ENCODE results near the gene HDAC7. TPM values are rescaled to one million over a fixed set of nuclear protein-coding genes. Genes with fewer than 3 reads are reported as not detected.
A peak's percentile ranks its signal among the peaks of the same experiment; 100 is the strongest.

Gene HDAC7
- polyA plus RNA-seq, 6 donors from 2014 or later, result 4.5 to 17.1 (median 7.0) TPM

DNA sequence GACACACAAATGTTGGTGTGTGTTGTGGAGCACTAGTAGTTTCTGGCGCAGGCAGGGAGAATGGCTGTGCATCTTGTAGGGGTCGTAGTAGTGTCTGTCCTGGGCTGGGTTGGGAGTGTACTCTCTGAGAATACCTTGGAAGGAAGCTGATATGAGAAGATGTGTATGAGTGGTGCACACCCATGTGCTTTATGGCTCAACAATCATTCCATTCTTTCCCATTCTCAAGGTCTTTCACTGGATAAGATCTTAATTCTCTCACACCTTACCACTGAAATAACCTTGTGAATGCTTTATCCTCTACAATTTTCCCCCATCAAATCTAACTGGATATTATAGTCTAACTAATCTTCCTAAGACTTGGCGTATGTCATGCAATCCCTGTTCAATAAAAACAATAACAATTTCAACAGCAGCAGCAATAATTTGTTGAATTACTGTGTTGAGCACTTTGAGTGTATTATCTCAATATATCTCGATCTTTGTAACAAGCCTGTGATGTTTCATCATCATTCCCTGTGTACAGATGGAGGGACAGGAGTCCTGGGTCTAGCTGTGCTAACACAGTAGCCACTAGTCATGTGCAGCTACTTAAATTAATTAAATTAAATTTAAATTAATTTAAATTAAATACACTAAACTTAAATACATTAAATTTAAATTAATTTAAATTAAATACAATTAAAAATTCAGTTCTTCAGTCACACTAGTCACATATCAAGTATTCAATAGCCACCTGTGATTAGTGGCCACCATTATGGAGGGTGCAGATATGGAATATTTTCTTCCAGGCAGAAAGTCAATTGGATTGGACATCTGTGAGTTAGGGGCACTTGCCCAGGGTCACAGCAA lies 50.2 kb downstream of the HDAC7 start:
- Mint-ChIP-seq H3K4me3 (no peak overlapping the region), H3K36me3 (no peaks in the 10 kb centered on the region), H3K4me1 (peaks cover 14 to 20% (median 14%) of the 10 kb centered on the region in 3 donors), H3K9me3 (no peaks in the 10 kb centered on the region), H3K27me3 (no peaks in the 10 kb centered on the region), H3K27ac (no peak overlapping the region)
- ATAC-seq (ENCODE audit: low read depth in 2 of 2) (no peak), DNase-seq (no peak)

DNA sequence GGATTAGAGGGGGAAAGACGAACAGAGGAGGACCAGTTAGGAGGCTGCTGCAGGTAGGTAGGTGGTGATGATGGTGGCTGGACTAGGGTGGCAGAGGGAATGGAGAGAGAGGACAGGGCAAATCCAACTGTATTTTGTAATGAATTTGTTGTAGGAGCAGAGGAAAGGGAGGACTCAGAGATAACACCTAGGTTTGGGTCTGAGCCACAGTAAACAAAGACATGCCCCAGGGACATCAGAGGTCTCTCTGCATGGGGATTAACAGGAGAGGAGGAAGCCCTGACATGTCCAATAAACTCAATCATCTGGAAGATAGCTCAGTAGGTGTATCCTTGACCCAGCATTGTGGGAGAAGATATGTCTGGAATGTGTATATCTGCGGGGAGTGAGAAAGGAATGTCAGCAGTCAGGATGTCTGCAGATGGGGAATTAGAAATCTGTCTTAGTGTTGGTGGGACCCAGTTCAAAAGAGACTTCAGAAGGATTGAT lies 51.3 kb downstream of the HDAC7 start:
- DNase-seq (no peak), ATAC-seq (ENCODE audit: low read depth in 2 of 2) (no peak)
- Mint-ChIP-seq H3K4me3 (no peak overlapping the region), H3K9me3 (no peaks in the 10 kb centered on the region), H3K4me1 (peaks cover 14 to 22% (median 15%) of the 10 kb centered on the region in 3 donors), H3K36me3 (no peaks in the 10 kb centered on the region), H3K27ac (no peak overlapping the region), H3K27me3 (no peaks in the 10 kb centered on the region)

DNA sequence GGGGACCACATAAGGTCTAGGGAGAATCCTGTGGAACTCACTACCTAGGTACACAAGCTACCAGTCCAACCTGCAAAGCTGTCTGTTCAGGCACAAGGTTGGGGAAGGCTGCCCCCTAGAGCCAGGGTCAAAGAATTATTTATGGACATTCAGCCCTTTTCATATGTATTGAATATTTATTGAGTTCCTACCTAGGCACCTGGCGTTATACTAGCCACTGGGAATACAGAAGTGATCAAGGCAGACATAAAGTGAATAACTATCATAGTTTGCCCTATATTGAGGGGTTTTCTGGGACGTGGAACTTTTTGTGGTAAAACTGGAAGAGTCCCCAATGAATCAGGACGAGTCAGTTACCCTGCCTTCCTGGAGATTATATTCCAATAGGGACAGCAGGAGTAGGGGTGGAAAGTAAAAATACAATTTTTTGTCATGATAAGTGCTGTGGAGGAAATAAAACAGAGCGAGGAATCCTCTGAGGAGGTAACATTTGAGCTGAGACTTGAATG lies 52.4 kb downstream of the HDAC7 start:
- peaks cover 11 to 19% (median 12%) of the 10 kb centered on the region in 3 donors for H3K4me1 Mint-ChIP-seq
- peak overlapping the region in 1 of 8 donors; percentile 41 for H3K4me3 Mint-ChIP-seq
- peak; percentile 70 to 87 for ATAC-seq (ENCODE audit: low read depth in 2 of 2)
- H3K27ac Mint-ChIP-seq, result peak overlapping the region in 1 of 6 donors; percentile 79
- H3K36me3 Mint-ChIP-seq, result no peaks in the 10 kb centered on the region
- peak; percentile 68 for DNase-seq
- no peaks in the 10 kb centered on the region for H3K9me3 Mint-ChIP-seq
- no peaks in the 10 kb centered on the region for H3K27me3 Mint-ChIP-seq

DNA sequence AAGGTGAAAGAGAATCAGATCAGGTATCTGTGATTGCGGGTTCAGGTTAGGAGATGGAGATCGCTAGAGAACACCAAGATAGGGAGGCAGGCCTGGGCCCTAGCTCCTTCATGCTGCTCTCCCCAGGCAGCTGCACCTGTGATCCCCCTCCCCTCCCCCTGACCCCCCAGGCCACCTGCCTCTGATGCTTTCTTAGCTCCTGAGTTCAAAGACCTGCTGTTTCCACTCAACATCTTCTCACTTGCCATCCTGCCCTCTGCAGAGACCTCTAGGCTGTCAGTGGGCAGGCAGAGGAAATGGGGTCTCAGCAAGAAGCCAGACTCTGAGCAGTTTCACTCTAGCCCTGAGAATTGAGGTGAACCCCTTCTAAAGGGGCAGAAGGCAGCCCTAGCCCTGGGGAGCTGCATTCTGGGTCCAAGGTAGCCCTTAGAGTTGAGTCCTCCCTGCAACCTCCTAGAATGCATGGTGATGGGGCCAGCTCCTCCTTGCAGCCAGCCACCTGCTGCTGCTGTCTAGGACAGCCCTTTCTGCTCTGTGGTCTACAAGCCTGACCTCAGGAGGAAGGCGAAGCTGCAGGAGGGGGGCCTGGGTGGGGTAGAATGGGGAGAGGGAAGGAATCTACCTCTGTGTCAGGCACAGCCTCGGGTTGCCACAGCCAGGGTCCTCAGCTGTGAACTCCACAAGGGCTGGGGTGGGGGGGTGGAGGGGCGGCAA lies 53.0 kb downstream of the HDAC7 start:
- Mint-ChIP-seq H3K27ac (no peak overlapping the region), H3K36me3 (no peaks in the 10 kb centered on the region), H3K9me3 (no peaks in the 10 kb centered on the region), H3K27me3 (no peaks in the 10 kb centered on the region), H3K4me1 (peaks cover 11 to 17% (median 11%) of the 10 kb centered on the region in 3 donors), H3K4me3 (peak overlapping the region in 1 of 8 donors; percentile 41)
- peak in 1 of 2 donors; percentile 18 for ATAC-seq (ENCODE audit: low read depth in 2 of 2)
- no peak for DNase-seq

DNA sequence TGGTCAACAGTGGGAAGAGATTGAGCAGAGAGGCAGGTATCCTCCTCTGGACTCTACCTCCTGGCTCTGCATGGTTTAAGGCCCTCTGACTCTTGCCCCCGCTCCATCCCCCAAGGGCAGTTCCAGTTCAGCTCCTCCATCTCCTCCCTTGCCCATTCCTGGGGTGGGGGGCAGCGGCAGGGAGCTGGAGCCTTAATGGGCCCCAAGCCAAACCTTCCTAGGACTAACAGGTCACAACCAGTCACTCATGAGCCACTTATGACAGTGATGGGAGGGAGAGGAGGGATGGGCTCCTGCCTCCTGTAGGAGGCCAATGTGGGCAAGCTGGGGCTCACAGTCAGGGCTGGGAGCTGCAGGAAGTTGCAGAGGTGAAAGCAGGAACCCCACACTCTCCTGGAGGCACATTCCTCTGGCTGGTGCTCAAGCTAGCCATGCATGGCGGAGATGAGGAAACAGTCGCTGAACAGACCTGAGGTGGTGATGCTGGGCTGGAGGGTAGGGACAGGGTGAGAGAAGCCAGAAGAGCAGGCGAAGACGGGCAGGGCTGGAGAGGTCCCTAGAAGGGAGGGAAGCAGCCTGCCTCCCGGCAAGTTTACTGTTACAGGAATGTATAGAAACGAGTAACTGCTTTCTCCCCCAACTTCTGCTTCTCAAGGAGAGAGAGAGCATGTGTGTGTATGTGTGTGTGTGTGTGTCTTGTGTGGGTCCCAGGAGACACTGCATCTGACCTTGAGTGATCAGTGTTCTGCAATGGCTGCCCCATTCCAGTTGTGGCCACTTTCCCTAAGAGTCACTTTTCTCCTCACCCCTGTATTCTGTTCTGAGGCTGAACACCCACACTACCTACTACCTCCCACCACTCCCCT lies 56.0 kb downstream of the HDAC7 start:
- DNase-seq (no peak), ATAC-seq (ENCODE audit: low read depth in 2 of 2) (peak; percentile 13)
- Mint-ChIP-seq H3K9me3 (no peaks in the 10 kb centered on the region), H3K36me3 (no peaks in the 10 kb centered on the region), H3K4me1 (peaks cover 15 to 19% (median 17%) of the 10 kb centered on the region in 3 donors), H3K27ac (peak overlapping the region in 2 of 6 donors; percentile 12 to 75), H3K4me3 (peak overlapping the region in 1 of 8 donors; percentile 38), H3K27me3 (no peaks in the 10 kb centered on the region)

DNA sequence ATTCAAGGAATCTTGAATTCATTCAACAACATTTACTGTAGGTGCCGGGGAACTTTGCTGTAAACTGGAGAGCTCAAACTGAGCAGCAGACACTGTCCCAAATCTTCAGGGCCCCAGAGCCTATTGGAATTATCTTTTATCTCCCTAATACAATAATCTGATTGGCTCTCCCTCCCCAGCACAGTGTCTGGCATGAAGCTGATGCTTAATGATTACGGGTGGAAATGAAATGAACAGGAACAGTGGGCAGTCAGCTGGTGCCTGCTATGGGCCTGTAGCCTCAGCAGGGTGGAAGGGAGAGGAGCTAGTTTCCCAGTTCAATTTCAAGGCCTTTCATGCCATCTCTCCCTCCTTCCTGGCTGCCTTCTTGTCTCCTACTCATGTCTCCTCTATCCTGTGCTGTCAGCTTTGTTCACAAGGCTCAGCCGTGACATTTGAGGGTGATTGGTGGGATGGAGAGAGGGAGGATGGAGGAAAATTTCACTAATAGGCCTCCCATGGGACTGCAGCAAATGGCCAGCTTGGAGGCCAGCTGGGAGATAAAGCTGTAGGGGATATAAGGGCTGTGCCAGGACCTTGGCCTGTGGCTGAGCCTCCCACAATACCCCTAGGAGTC lies 56.7 kb downstream of the HDAC7 start:
- Mint-ChIP-seq H3K36me3 (no peaks in the 10 kb centered on the region), H3K27me3 (no peaks in the 10 kb centered on the region), H3K4me1 (peaks cover 20 to 25% (median 22%) of the 10 kb centered on the region in 3 donors), H3K27ac (peak overlapping the region in 1 of 6 donors; percentile 52), H3K9me3 (no peaks in the 10 kb centered on the region), H3K4me3 (peak overlapping the region in 2 of 8 donors; percentile 4 to 42)
- DNase-seq (no peak), ATAC-seq (ENCODE audit: low read depth in 2 of 2) (no peak)

DNA sequence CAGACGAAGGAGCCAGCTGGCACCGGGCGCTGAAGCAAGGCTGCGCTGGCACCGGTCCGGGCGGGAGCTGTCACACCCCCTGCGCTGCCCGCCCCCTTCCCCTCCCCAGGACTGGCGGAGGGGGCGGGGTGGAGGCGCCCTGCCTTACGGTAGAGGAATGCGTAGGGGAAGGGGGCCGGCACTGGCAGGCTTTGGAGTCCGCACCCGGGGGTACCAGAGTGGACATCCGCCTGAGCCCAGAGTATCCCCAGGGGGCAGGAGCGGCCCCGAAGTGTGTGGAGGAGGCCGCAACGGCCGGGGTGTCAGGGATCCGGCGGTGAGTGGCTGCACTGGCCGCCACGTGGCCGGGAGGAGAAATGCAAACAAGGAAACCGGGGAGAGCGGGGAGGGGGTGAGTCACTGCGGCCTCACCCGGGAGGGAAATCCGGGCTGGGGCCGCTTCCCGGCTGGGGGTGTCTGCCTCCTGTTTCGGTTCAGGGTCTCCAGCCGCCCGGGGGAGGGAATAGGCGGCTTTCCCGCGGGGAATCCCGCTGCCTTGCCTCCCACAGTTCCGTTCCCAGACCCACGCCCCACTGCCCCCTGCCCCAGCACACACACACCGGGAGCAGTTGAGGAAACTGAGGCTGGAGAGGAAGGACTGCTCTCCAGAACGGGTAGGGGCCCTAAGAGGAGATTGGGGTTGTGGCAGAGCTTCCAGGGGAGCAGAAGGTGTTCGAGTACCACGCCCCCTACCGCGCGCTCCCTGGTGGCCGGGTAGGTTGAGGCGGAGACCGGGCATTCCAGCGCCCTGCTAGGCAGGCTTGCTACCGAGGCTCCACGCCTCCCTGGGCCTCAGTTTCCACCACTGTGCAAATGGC lies 60.6 kb downstream of the HDAC7 start, which contains the start of gene RAPGEF3:
RAPGEF3 (minus strand) TSS at position 47 of the 857 bp plus-strand sequence. CDS start 324 bp downstream, outside the sequence.
- Mint-ChIP-seq H3K9me3 (no peaks in the 10 kb centered on the region), H3K4me1 (peaks cover 40 to 59% (median 48%) of the 10 kb centered on the region in 3 donors), H3K27me3 (no peaks in the 10 kb centered on the region), H3K27ac (peak within 1 kb of the TSS; percentile 10 to 91 (median 56)), H3K4me3 (peak within 1 kb of the TSS; percentile 49 to 93 (median 84)), H3K36me3 (no peaks in the 10 kb centered on the region)
- ATAC-seq (ENCODE audit: low read depth in 2 of 2) (peak; percentile 68 to 70), DNase-seq (peak; percentile 69)

DNA sequence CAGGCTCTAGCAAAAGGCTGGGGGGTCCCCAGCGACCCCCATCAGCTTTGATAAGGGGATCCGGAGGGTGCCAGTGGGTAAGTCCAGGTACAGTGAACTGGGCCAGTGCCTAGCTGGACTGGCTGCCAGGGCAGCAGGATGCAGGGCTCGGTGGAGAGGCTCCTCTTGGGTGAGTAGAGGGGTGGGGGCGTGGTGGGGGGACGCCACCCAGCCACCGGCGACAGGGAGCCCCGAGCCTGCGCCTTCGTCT lies 61.2 kb downstream of the HDAC7 start:
- ATAC-seq (ENCODE audit: low read depth in 2 of 2) (no peak), DNase-seq (no peak)
- H3K27me3 Mint-ChIP-seq, result no peaks in the 10 kb centered on the region
- H3K9me3 Mint-ChIP-seq, result no peaks in the 10 kb centered on the region
- no peaks in the 10 kb centered on the region for H3K36me3 Mint-ChIP-seq
- peak overlapping the region in 3 of 6 donors; percentile 10 to 91 (median 78) for H3K27ac Mint-ChIP-seq
- peaks cover 40 to 57% (median 46%) of the 10 kb centered on the region in 3 donors for H3K4me1 Mint-ChIP-seq
- peak overlapping the region; percentile 49 to 93 (median 84) for H3K4me3 Mint-ChIP-seq

DNA sequence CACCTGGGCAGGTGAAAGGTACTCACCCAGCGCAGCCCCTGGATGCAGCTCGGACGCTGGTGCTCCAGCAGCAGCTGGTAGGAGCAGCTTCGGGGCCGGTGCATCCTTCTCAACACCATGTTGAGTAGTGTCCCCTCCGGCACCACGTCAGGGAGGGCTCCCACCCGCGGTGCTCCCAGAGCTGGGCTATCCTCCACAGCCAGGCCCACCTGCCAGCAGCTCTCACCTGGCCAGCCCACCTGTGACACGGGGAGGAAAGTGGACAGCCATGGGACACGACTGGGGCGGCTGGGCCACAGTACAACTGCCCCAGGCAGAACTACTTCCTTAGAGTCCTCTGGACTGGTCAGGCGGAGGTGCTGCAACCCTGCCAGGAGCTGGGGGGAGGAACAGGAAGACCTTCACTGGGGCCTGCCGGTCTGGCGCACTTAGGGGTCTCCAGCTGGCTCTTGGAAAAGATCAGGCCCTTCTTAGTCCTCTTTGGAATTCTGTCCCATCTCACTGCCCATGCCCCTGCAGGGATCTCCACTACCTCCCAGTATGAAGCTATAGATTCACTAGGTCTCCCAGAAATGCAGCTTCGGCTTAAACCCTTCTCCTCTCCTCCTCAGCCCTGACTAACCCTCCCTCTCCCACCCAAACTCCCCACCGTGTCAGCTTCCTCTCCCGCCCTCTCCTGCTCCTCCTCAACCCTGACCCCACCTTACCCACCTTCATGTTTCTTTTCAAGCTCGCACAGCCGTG lies 61.7 kb downstream of the HDAC7 start:
- no peaks in the 10 kb centered on the region for H3K27me3 Mint-ChIP-seq
- peak overlapping the region; percentile 49 to 93 (median 84) for H3K4me3 Mint-ChIP-seq
- DNase-seq, result no peak
- no peak for ATAC-seq (ENCODE audit: low read depth in 2 of 2)
- H3K9me3 Mint-ChIP-seq, result no peaks in the 10 kb centered on the region
- H3K4me1 Mint-ChIP-seq, result peaks cover 43 to 61% (median 48%) of the 10 kb centered on the region in 3 donors
- H3K36me3 Mint-ChIP-seq, result no peaks in the 10 kb centered on the region
- H3K27ac Mint-ChIP-seq, result peak overlapping the region; percentile 10 to 91 (median 46)

DNA sequence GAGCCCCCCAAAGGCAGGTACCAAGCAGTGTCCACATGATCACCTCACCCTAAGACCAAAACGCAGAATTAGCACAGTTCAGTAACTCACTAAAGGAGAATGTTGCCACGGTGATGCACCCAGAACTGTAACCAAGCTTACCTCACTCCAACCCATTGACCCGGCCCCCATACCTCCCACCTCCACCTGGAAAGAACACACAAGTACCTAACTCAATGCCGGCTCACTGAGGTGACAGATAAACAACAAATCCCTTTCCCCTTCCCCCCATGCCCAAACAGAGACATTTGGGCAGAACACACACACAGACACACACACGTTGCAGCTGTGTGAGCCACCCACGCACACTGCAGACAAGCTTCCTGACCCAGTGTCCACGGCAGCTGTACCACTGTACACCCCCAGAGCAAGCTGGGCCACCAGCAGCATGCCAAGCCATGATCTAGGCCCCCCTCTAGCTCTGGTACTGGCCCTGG lies 62.3 kb downstream of the HDAC7 start:
- Mint-ChIP-seq H3K4me1 (peaks cover 46 to 66% (median 49%) of the 10 kb centered on the region in 3 donors), H3K4me3 (peak overlapping the region in 7 of 8 donors; percentile 49 to 87 (median 74)), H3K9me3 (no peaks in the 10 kb centered on the region), H3K36me3 (no peaks in the 10 kb centered on the region), H3K27me3 (no peaks in the 10 kb centered on the region), H3K27ac (peak overlapping the region; percentile 3 to 91 (median 80))
- peak; percentile 9 to 15 for ATAC-seq (ENCODE audit: low read depth in 2 of 2)
- no peak for DNase-seq

All from naive B cell (primary cell).